HepG2 (cell line): Measurements from ENCODE around the gene SLCO3A1.

Source experiments
- EED ChIP-seq: sonication (generic); formaldehyde crosslinking; IDR thresholded peaks from 2 replicates; pipeline ENCODE4 v1.5.0; 2020; ENCODE audit warnings: mild to moderate bottlenecking, missing genetic modification reagents
- TF ChIP-seq, protein P1 (sequence below): sonication (generic); formaldehyde crosslinking; IDR thresholded peaks from 2 replicates; pipeline ENCODE4 v1.8.0; 2022; ENCODE audit warnings: mild to moderate bottlenecking, missing genetic modification reagents, moderate library complexity

DNA sequence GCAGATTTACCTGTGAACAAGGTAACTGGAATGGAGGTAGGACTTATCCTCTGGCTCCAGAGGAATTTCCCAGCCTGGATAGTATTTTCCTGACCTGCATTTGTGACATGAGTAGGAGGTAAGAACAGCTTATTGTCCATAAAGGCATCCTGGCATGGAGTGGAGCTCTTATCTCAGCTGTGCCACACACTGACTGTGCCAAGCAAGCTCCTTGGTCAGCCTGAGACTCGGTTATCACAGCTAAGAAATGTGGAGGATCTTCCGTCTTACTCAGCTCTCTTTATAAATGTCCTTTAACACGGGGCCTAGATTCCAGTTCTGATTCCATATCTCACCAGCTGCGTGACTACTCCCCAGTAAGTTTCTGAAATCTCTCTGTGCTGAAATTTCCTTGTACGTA is 38.9 kb downstream of the SLCO3A1 start:
- TF ChIP-seq, protein P1, sequence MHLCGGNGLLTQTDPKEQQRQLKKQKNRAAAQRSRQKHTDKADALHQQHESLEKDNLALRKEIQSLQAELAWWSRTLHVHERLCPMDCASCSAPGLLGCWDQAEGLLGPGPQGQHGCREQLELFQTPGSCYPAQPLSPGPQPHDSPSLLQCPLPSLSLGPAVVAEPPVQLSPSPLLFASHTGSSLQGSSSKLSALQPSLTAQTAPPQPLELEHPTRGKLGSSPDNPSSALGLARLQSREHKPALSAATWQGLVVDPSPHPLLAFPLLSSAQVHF (CRISPR knock-in tag): no peak
- TF ChIP-seq EED: no peak
